ENCODE data around the gene MAGEL2. TPM values are rescaled to one million over a fixed set of nuclear protein-coding genes. Genes with fewer than 3 reads are reported as not detected.

Gene MAGEL2
- total and polyA plus RNA-seq, 2 experiments from 2014 or later = 4.8 to 10.1 TPM

Other genes starting within 250 kb of the MAGEL2 start
- not detected in 2 replicates for gene GOLGA6L2, start 200.6 kb downstream of the MAGEL2 start, total RNA-seq (2014; rRNA removed; shearing (Covaris generic))
- gene GOLGA6L2, start 200.6 kb downstream of the MAGEL2 start, polyA plus RNA-seq (2016; fragmentation: Nextera tagmentation; extraction: Ambion mirVana) = not detected in 2 replicates
- not detected in 2 replicates for gene MKRN3, start 82.2 kb downstream of the MAGEL2 start, total RNA-seq (2014; rRNA removed; shearing (Covaris generic))
- gene MKRN3, start 82.2 kb downstream of the MAGEL2 start, polyA plus RNA-seq (2016; fragmentation: Nextera tagmentation; extraction: Ambion mirVana) = not detected in 2 replicates
- gene NDN, start 39.4 kb upstream of the MAGEL2 start, total RNA-seq (2014; rRNA removed; shearing (Covaris generic)) = 91.6 and 98.1 TPM in 2 replicates
- 43.7 and 48.1 TPM in 2 replicates for gene NDN, start 39.4 kb upstream of the MAGEL2 start, polyA plus RNA-seq (2016; fragmentation: Nextera tagmentation; extraction: Ambion mirVana)